Glomerular endothelial cell (primary cell): ENCODE data around the gene CFAP410. TPM values are rescaled to one million over a fixed set of nuclear protein-coding genes. Genes with fewer than 3 reads are reported as not detected.

Experiments
- DNase-seq: peaks from one replicate; pipeline ENCODE4 v3.0.0-alpha.2; 2011; ENCODE audit warnings: low read depth, low spot score; ENCODE audit errors: extremely low read depth
- total RNA-seq: library from RNA; depleted of rRNA; stranded (reverse); fragments of >200 nt; gene quantifications from 2 replicates; pipeline ENCODE4 v1.2.3, GENCODE V29; 2015

CFAP410 gene
- total RNA-seq, 1 donor from 2014 or later: 14.8 TPM

DNA sequence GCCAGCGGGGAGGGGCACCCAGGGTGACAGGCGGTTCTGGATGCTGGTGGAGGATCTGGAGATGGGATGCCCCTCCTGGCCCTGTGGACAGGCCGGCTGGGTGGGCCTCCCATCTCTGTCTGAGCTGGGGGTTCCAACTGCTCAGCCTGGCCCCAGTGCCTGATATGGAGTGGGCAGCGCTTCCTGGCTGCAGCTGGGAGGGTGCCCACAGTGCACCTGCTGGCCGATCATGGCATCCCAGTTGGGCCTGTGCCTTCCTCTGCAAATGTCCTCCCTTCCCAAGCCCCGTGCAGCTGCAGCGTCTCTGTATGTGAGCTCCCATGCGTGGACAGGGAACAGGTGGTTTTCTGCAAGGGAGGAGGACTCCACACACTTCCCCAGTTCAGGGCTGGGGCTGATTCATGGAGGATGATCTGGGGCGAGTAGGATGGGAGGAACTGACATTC is 37.2 kb downstream of the CFAP410 start:
- no peak for DNase-seq

GRCh38 chr21:44301141-44301540 is 38.0 kb downstream of the CFAP410 start:
- DNase-seq: no peak

DNA sequence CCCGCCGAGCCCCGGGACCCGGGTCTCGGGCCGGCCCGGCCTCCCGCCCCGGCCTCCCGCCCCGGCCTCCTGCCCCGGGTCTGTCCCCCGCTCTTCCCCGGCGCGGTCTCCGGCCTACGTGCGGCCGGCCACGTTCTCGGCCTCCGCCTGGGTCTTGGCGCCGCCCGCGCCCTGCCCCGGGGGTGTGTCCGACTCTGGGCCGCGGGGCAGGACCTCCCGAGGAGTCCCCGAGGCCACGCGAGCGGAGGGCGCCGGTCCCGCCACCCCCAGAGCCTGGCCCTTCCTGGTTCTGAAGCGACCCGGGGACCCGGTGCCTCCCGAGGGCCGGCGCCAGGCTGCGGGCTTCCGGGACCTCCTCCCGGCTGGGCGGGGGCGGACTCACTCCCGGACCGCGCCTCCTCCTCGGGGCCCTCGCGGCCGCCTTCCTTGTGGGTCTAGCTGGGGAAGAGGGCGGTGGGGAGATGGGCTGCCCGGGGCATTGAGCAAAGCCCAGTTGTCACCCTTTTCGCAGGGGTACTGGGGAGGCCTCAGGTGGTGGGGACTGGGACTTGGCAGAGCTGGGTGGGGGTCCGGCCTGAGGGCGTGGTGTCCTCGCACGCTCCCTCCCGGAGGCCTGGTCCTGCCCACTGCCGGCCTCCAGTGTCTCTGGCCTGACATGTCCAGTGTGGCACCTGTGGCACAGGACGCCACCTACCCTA is 38.8 kb downstream of the CFAP410 start:
- DNase-seq: no peak

DNA sequence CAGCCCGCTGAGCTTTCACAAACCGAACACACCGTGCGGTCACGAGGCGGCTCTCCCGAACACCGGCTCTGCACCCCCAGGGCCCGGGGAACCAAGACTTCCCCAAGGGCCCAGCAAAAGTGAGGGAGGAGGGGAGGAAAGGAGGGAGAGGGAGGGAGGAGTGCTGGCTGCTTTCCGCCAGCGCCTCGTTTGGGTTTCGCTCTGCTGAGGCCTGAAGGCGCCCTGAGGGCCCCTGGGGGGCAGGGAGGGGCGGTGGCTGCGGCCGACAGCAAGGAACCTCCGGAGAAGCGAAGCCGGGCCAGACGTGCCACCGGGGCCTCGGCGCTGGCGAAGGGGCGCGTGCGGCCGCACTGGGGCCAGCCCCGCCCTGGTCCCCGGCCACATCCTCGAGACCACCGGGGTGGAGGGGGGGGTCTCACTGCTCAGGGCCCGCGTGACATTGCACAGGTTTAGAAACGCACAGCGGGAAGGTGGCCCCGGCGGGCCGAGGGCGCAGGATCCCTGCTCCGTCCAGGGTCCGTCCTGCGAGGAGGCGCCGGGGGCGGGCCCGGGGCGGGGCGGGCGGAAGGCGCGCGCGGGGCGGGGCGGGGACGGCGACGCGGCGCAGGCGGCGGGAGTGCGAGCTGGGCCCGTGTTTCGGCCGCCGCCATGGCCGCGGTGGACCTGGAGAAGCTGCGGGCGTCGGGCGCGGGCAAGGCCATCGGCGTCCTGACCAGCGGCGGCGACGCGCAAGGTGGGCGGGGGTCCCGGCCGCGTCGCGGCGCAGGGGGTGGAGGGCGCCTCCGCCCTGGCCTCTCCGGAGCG is 39.5 kb downstream of the CFAP410 start, which contains the start of gene PFKL:
TSS of gene PFKL (plus strand) at position 596 of the 804 bp plus-strand sequence. CDS start at position 649, 53 bp downstream.
- no peak for DNase-seq

- DNase-seq: no peak
Observed at GRCh38 chr21:44299085-44299457, 40.1 kb downstream of the CFAP410 start.

DNA sequence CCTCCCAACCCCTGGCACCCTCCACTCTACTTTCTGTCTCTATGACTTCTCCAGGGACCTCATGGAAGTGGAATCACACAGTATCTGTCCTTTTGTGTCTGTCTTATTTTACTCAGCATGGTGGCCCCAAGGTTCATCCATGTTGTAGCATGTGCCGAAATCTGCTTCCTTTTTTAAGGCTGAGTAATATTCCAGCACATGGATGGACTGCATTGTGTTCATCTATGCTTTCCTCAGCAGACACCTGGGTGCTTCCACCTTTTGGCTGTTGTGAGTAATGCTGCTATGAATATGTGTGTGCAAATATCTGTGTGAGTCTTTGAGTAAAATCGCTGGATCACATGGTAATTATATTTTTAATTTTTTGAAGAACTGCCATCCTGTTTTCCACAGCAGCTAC is 40.9 kb downstream of the CFAP410 start:
- no peak for DNase-seq

DNA sequence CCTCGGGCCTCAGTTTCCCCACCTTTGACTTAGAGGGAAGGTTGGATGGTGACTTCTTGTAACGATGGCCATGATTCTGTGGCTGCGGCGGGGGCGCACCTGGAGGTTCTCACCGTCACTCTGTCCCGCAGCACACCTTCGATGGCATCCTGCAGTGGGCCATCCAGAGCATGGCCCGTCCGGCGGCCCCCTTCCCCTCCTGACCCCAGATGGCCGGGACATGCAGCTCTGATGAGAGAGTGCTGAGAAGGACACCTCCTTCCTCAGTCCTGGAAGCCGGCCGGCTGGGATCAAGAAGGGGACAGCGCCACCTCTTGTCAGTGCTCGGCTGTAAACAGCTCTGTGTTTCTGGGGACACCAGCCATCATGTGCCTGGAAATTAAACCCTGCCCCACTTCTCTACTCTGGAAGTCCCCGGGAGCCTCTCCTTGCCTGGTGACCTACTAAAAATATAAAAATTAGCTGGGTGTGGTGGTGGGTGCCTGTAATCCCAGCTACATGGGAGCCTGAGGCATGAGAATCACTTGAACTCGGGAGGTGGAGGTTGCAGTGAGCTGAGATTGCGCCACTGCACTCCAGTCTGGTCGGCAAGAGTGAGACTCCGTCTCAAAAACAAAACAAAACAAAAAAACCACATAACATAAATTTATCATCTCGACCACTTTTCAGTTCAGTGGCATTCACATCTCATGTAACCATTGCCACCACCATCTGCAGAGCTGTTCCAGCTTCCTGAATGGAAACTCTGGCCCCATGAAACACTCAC is 41.5 kb downstream of the CFAP410 start:
- peak; percentile 31 for DNase-seq

DNA sequence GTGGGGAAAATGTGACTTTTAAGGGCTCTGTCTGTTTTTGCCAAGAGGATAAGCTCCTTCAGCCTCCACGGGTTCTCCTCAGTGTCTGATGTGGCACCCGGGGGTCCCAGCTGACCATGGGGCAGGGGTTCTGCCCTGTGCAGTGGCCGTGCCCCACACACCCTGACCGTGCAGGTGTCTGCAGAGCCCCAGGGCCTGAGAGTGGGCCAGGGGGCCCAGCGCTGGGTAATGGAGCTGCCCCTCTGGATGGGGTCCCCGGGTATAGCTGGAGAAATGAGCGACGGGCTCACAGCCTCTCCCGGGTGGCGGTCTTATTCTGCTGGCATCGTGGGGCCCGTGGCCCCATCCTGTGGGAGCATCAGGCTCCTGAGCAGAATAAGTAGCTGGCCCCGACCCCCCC is 42.3 kb downstream of the CFAP410 start:
- no peak for DNase-seq

DNA sequence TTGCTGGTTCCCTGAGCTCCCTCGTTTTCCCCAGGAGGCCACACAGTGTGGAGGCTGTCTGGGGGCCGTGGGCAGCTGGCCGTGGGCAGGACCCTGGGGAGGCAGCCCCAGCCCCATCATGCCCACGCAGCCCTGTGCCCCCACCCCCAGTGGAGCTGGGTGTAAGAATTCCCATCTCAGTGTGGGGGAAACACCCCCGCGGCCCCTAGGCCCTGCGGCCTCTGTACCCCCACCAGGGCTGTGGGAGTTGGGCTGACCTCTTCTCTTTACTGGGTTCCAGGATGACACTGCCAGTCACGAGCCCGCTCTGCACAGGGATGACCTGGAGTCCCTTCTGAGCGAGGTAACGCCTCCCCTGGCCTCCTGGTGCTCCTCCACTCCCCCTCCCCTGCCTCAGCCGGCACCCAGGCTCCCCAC is 43.1 kb downstream of the CFAP410 start:
- no peak for DNase-seq

DNA sequence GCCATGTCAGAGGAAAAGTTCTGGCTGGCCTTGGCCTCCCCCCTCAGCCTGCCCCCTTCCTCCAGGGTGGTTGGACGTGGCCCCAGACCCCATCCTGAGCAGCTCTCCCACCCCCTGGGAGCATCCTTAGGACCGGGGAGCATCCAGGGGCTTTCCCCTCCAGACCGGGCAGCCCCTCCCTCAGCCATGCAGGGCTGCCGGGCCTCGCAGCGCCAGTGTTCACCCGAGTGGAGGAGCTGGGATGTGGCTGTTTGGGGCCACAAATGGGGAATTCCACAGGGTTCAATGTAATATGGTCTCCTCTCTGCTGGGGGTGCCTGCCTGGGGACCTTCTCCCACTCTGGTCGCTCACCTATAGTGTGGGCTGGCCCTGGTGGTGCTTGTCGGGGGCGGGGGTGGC is 43.5 kb downstream of the CFAP410 start:
- no peak for DNase-seq

DNA sequence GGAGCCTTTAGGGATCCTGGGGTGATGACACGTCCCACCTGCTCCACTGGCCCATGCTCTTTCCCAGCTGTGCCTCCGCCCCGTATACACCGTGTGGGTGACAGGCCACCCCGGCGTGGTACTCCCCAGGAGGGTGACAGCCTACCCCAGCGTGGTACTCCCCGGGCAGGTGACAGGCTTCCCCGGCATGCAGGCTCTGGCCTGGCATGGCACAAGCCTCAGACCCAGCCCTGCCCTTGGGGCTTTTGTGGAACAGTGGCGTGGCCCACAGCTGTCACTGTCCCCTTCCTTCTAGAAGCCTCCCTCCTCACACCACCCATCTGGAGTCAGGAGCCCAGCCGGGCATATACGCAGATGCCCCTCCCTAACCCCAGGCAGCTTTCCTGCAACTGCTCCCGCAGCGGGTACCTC is 44.0 kb downstream of the CFAP410 start:
- no peak for DNase-seq

- DNase-seq: no peak
Observed at GRCh38 chr21:44294391-44295162, 44.6 kb downstream of the CFAP410 start.

DNA sequence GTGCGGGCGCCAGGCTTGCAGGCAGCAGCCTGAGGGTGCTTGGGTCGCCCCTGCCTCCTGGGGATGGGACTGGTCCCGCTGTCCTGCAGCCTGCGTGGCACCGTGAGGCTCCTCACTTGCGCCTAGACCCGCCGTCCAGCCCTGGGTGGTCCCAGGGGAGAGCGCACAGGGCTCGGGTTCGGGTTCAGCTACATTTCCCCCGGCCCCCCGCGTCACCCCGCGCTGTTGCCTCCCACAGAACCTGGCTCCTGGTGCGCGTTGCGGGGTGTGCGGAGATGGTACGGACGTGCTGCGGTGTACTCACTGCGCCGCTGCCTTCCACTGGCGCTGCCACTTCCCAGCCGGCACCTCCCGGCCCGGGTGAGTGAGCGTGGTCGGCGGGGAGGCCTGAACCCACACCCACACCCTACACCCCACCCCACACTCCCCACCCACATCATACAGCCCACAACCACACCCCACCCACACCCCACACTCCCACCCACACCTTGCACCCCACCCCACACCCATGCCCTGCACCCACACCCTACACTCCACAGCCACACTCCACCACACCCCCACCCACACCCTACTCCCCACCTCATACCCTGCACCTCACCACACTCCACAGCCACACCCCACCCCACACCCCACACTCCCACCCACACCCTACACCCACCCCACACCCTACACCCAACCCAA is 45.5 kb downstream of the CFAP410 start:
- no peak for DNase-seq

DNA sequence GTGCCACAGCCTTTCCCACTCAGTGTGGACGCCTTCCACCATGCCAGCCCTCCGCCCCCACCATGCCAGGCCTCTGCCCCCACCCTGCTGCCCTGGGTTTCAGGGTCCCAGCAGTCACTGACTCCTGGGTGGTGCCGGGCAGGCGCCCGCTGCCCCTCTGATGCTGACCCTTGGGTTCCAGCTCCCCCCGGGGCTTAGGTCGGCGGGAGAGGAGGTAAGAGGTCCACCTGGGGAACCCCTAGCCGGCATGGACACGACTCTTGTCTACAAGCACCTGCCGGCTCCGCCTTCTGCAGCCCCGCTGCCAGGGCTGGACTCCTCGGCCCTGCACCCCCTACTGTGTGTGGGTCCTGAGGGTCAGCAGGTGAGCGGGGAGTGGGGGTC is 46.4 kb downstream of the CFAP410 start:
- DNase-seq: no peak

DNA sequence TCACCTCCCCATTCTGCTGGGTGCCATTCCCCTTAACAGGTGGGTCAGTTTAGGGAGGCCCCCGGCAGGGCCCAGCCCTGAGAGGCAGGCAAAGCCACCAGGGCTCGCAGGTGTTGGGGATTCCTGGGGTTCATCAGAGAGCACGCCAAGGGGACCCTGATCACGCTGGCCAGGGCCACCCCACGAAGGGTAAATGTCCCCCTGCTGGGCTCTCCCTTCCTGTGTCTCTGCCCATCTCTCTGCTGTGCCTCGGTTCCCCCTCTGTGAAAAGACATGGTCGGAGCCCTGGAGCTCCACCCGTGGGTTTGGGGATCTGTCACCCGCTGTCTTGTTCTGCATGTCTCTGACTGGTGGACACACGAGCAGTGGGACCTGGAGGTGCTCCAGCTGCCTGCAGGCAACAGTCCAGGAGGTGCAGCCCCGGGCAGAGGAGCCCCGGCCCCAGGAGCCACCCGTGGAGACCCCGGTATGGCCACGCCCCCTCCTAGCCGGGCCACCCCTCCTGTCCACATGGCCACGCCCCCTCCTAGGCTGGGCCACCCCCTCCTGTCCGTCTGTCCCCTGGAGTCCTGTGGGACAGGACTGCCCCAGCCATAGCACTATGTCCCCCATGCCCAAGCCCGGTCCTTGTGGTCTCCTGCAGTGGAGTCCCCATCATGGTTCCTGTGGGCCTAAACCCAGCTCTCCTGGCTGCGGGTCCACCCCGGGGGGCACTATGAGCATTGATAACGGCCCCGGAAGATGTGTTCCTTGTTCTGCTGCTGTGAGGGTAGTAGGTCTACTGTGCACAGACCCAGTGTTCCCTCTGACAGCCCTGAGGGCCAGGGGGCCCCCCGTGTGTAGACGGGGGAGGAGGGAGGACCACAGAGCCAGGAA is 47.0 kb downstream of the CFAP410 start:
- DNase-seq: no peak

DNA sequence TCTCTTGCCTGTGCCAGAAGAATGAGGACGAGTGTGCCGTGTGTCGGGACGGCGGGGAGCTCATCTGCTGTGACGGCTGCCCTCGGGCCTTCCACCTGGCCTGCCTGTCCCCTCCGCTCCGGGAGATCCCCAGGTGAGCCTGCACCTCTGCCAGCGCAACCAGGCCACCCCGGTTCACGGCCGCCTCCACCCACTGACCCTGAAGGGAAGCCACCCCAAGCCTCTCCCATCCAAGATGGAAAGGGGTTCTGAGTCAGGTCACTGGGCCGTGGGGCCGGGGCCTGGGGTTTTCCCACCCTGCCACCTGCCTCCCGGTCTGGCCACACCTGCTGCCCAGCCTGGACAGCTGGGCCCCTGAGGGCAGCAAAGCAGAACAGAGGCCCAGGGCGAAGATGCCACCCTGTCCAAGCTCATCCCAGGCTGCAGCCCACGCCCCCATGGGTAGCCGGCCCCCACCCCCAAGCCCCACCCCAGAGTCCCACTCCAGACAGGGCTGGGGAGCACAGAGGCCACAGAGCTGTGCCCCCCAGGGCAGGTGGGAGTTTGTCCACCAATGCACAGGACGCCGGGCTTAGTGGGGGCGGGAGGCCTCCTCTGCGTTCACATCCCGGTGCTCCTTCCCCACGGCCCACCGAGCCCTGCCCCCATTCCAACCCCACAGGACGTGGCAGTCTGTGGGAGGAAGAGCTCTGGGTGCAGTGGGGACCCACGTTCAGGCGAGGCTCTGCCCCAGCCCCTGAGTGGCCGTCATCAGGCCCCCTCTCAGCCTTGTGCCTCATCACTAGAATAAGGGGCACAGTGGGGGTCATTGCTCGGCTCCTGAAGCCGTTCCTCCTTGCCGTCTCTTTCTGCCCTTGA is 47.9 kb downstream of the CFAP410 start:
- DNase-seq: no peak

GRCh38 chr21:44290327-44291077 is 48.7 kb downstream of the CFAP410 start:
- DNase-seq: no peak
